CD14-positive monocyte (primary cell): Measurements from ENCODE around the gene PRSS27. TPM values are rescaled to one million over a fixed set of nuclear protein-coding genes. Genes with fewer than 3 reads are reported as not detected.
A peak's percentile ranks its signal among the peaks of the same experiment; 100 is the strongest.

Experiments used
- DNase-seq, 3 donors: peaks; one replicate each; pipeline ENCODE4 v3.0.0-alpha.2; 2011 to 2022
- H2AFZ ChIP-seq: 2 replicates; pipeline ENCODE4 v1.6.0; 2012; ENCODE audit warnings: mild to moderate bottlenecking, low read depth, low read length, inconsistent platforms; ENCODE audit not compliant: insufficient read depth, poor library complexity, severe bottlenecking
- H3K27ac ChIP-seq, 2 donors: 1 replicate in 1 of 2; 2 replicates in 1 of 2; pipeline ENCODE4 v1.5.1; 2012 to 2013; ENCODE audit warnings: low read length in 2 of 2, control low read depth in 1 of 2, inconsistent platforms in 1 of 2, low read depth in 1 of 2, mild to moderate bottlenecking in 1 of 2
- H3K27me3 ChIP-seq, 2 donors: one replicate each; pipeline versions ENCODE4 v1.6.0 to v1.6.1; 2011 to 2013; ENCODE audit warnings: low read length in 2 of 2; ENCODE audit not compliant: control insufficient read depth in 2 of 2, insufficient read depth in 2 of 2
- H3K36me3 ChIP-seq, 2 donors: replicated peaks in 1 of 2; 1 replicate in 1 of 2; 2 replicates in 1 of 2; pipeline versions ENCODE4 v1.5.1 to v1.6.1; 2012 to 2013; ENCODE audit warnings: low read length in 2 of 2, control low read depth in 1 of 2, inconsistent platforms in 1 of 2, mild to moderate bottlenecking in 1 of 2; ENCODE audit not compliant: insufficient read depth in 2 of 2, control insufficient read depth in 1 of 2
- H3K4me1 ChIP-seq, 2 donors: 1 replicate in 1 of 2; 2 replicates in 1 of 2; pipeline versions ENCODE4 v1.5.1 to v1.6.1; 2012 to 2013; ENCODE audit warnings: low read length in 2 of 2, control low read depth in 1 of 2, inconsistent platforms in 1 of 2, mild to moderate bottlenecking in 1 of 2, moderate library complexity in 1 of 2; ENCODE audit not compliant: insufficient read depth in 2 of 2, control insufficient read depth in 1 of 2
- H3K4me2 ChIP-seq: replicated peaks from 2 replicates; pipeline ENCODE3; 2012; ENCODE audit warnings: low read length, moderate library complexity, mild to moderate bottlenecking; ENCODE audit not compliant: poor library complexity, severe bottlenecking; ENCODE audit errors: extremely low read depth
- H3K4me3 ChIP-seq, 3 experiments: fragments of 200-600 bp in 1 of 3; sonication (generic) in 1 of 3; replicated peaks in 1 of 3; 1 replicate in 2 of 3; 2 replicates in 1 of 3; pipeline ENCODE4 v1.5.1; 2011 to 2013; ENCODE audit warnings: low read length in 3 of 3, mild to moderate bottlenecking in 3 of 3, control low read depth in 2 of 3, low read depth in 2 of 3, inconsistent platforms in 1 of 3, moderate library complexity in 1 of 3
- H3K79me2 ChIP-seq: 2 replicates; pipeline ENCODE4 v1.6.0; 2012; ENCODE audit warnings: mild to moderate bottlenecking, control low read depth, inconsistent platforms, low read length, moderate library complexity; ENCODE audit not compliant: insufficient read depth
- H3K9ac ChIP-seq: 2 replicates; pipeline ENCODE4 v1.6.0; 2017; ENCODE audit warnings: low read length, mild to moderate bottlenecking; ENCODE audit not compliant: insufficient read depth, poor library complexity, severe bottlenecking
- H3K9me3 ChIP-seq, 2 donors: replicated peaks in 1 of 2; 1 replicate in 1 of 2; 2 replicates in 1 of 2; pipeline versions ENCODE4 v1.5.1 to v1.6.1; 2012 to 2013; ENCODE audit warnings: low read length in 2 of 2, control low read depth in 1 of 2; ENCODE audit not compliant: control insufficient read depth in 1 of 2, insufficient read depth in 1 of 2
- H4K20me1 ChIP-seq: 2 replicates; pipeline ENCODE4 v1.6.0; 2012; ENCODE audit warnings: mild to moderate bottlenecking, low read length, control low read depth, moderate library complexity; ENCODE audit not compliant: insufficient read depth
- H3K27ac Mint-ChIP-seq, 7 donors: one replicate each; pipeline ENCODE4 v1.8.0; 2020; ENCODE audit warnings: mild to moderate bottlenecking in 7 of 7, mixed read lengths in 7 of 7, moderate library complexity in 6 of 7, inconsistent platforms in 2 of 7
- H3K27me3 Mint-ChIP-seq, 3 donors: one replicate each; pipeline ENCODE4 v1.8.0; 2021 to 2022; ENCODE audit warnings: low read depth in 3 of 3, mild to moderate bottlenecking in 3 of 3, mixed read lengths in 3 of 3, moderate library complexity in 3 of 3, inconsistent platforms in 1 of 3
- H3K36me3 Mint-ChIP-seq, 2 donors: one replicate each; pipeline ENCODE4 v1.8.0; 2020; ENCODE audit warnings: mixed read lengths in 2 of 2, inconsistent platforms in 1 of 2, mild to moderate bottlenecking in 1 of 2
- H3K4me1 Mint-ChIP-seq: one replicate; pipeline ENCODE4 v1.8.0; 2020; ENCODE audit warnings: mild to moderate bottlenecking, mixed read lengths
- H3K4me3 Mint-ChIP-seq, 2 donors: one replicate each; pipeline ENCODE4 v1.8.0; 2020; ENCODE audit warnings: mild to moderate bottlenecking in 2 of 2, mixed read lengths in 2 of 2, moderate library complexity in 1 of 2
- H3K9me3 Mint-ChIP-seq, 7 donors: one replicate each; pipeline ENCODE4 v1.8.0; 2020 to 2022; ENCODE audit warnings: mixed read lengths in 7 of 7, mild to moderate bottlenecking in 6 of 7, moderate library complexity in 6 of 7, inconsistent platforms in 2 of 7
- WGBS: methylation state at CpG from one replicate; pipeline ENCODE4 v1.1.5; 2013; ENCODE audit warnings: missing lambda C conversion rate; ENCODE audit not compliant: insufficient coverage; 5-methylcytosine and 5-hydroxymethylcytosine counted together
- intact Hi-C, 2 donors: fragments of 100-400 bp; cut with micrococcal nuclease; formaldehyde crosslinking; loops; one replicate each; pipeline versions ENCODE4 v1.15.0 to v1.15.1; 2023
- polyA plus RNA-seq, 3 donors: library from polyadenylated mRNA; depleted of rRNA in 1 of 3; unstranded in 2 of 3; stranded (reverse) in 1 of 3; fragments of 300-500 nt in 2 of 3; fragments of >200 nt in 1 of 3; fragmentation: Illumina TruSeq in 2 of 3; gene quantifications; 1 replicate in 2 of 3; 2 replicates in 1 of 3; pipeline ENCODE4 v1.2.3, GENCODE V29; 2012 to 2021
- TF ChIP-seq, protein P1 (sequence below): fragments of 200-600 bp; IDR thresholded peaks from one replicate; pipeline ENCODE4 v1.8.0; 2022; ENCODE audit warnings: antibody characterized with exemption, mild to moderate bottlenecking

PRSS27 gene
- polyA plus RNA-seq, 3 donors, result 1.1 TPM; not detected in 2

GRCh38 chr16:2708290-2708639, 11.8 kb downstream of the PRSS27 start:
- no peak for DNase-seq
- H3K27me3 Mint-ChIP-seq, result peaks cover 0 to 4% (median under 1%) of the 10 kb centered on the region in 3 donors
- peaks cover 90% of the 10 kb centered on the region for H4K20me1 ChIP-seq

DNA sequence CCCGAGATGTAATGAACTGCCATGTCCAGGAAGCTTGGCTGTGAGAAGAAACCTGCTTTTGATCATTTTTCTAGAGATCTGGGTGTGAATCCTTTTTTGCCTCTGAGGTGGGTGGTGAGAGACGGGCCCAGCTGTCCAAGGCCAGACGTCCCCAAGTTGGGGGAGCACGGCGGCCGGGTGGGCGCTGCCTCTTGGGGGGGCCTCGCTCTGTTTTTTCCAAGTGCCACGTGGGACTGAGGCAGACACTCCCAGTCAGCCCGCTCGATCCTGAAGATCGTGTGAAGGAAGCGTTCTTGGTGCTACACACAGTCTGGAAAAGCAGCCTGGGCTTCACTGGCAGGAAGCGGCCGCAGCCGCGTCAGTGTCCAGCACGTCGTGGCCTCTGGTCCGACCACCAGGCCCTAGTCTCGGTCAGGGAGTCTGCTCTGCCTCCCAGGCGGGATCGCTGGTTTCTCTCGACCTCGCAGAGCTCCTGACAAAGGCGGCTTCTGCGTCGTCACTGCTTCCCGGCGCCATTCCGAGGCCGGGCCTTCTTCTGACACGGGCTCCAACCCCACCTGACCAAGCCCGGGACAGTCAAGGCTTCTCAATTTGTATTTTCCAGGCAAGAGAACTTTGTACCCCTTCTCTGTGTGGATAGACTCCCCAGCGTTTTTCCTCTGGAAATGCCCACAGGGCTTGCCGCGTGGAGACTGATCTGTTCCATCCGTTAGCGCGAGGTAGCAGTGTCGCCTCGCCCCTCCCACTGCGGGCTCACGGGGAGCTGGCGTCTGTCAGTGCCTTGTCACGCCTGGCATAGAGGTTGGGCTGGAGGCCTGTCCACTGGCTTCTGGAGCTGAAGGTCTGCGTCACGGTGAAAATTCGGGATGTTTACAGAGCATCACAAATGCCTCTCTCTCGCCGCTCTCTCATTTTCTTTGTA, 12.4 kb downstream of the PRSS27 start:
- no peak overlapping the region for H2AFZ ChIP-seq
- no peaks in the 10 kb centered on the region for H3K9me3 ChIP-seq
- H3K4me2 ChIP-seq, result no peak overlapping the region
- TF ChIP-seq, protein P1, sequence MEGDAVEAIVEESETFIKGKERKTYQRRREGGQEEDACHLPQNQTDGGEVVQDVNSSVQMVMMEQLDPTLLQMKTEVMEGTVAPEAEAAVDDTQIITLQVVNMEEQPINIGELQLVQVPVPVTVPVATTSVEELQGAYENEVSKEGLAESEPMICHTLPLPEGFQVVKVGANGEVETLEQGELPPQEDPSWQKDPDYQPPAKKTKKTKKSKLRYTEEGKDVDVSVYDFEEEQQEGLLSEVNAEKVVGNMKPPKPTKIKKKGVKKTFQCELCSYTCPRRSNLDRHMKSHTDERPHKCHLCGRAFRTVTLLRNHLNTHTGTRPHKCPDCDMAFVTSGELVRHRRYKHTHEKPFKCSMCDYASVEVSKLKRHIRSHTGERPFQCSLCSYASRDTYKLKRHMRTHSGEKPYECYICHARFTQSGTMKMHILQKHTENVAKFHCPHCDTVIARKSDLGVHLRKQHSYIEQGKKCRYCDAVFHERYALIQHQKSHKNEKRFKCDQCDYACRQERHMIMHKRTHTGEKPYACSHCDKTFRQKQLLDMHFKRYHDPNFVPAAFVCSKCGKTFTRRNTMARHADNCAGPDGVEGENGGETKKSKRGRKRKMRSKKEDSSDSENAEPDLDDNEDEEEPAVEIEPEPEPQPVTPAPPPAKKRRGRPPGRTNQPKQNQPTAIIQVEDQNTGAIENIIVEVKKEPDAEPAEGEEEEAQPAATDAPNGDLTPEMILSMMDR, result no peak
- H3K36me3 ChIP-seq, result peaks cover 68 to 78% of the 10 kb centered on the region in 2 donors
- no peak overlapping the region for H3K27ac ChIP-seq
- intact Hi-C loops, result no loop called here
- no peaks in the 10 kb centered on the region for H3K4me1 ChIP-seq
- peaks cover 96% of the 10 kb centered on the region for H4K20me1 ChIP-seq
- peaks cover 33 to 68% of the 10 kb centered on the region in 2 donors for H3K36me3 Mint-ChIP-seq
- no peaks in the 10 kb centered on the region for H3K9me3 Mint-ChIP-seq
- H3K27me3 Mint-ChIP-seq, result no peaks in the 10 kb centered on the region
- no peaks in the 10 kb centered on the region for H3K27me3 ChIP-seq
- no peak overlapping the region for H3K4me3 ChIP-seq
- peaks cover 3% of the 10 kb centered on the region for H3K79me2 ChIP-seq
- no peak overlapping the region for H3K4me3 Mint-ChIP-seq
- no peak for DNase-seq
- H3K9ac ChIP-seq, result no peak overlapping the region
- no peaks in the 10 kb centered on the region for H3K4me1 Mint-ChIP-seq
- 96% methylated on average over 49 of the region's 51 CpGs for WGBS
- H3K27ac Mint-ChIP-seq, result peak overlapping the region in 1 of 7 donors; percentile 10

More at GRCh38 chr16:2708290-2708639, 11.8 kb downstream of the PRSS27 start:
- H3K79me2 ChIP-seq, result peaks cover 3% of the 10 kb centered on the region
- H3K4me3 Mint-ChIP-seq, result no peak overlapping the region
- intact Hi-C loops, result no loop called here
- no peak overlapping the region for H3K27ac ChIP-seq
- H3K36me3 Mint-ChIP-seq, result peaks cover 30 to 61% of the 10 kb centered on the region in 2 donors
- H3K36me3 ChIP-seq, result peaks cover 61 to 72% of the 10 kb centered on the region in 2 donors
- no peak overlapping the region for H3K4me2 ChIP-seq
- H3K27me3 ChIP-seq, result no peaks in the 10 kb centered on the region
- over 99% methylated on average over 13 of the region's 14 CpGs for WGBS
- H3K4me1 ChIP-seq, result no peaks in the 10 kb centered on the region
- no peak overlapping the region for H3K9ac ChIP-seq
- H3K9me3 Mint-ChIP-seq, result peaks cover 0 to 2% (median 0%) of the 10 kb centered on the region in 7 donors
- H3K4me3 ChIP-seq, result no peak overlapping the region
- H3K9me3 ChIP-seq, result no peaks in the 10 kb centered on the region
- no peaks in the 10 kb centered on the region for H3K4me1 Mint-ChIP-seq
- TF ChIP-seq, protein P1, result no peak
- H3K27ac Mint-ChIP-seq, result peak overlapping the region in 1 of 7 donors; percentile 10
- no peak overlapping the region for H2AFZ ChIP-seq
